Esophagus squamous epithelium (tissue), 5 donors: ENCODE measurements around the gene DEPDC5. TPM values are rescaled to one million over a fixed set of nuclear protein-coding genes. Genes with fewer than 3 reads are reported as not detected.
"Not testable (repeated sequence)": the region's sequence is repeated elsewhere in the genome, so short reads cannot be mapped to it uniquely, and the experiment has no call there.

Source experiments
- DNase-seq: peaks from one replicate; lab custom pipeline; 2025; lab: John Stamatoyannopoulos, UW
- H3K27ac ChIP-seq, 4 donors: fragments of 200-600 bp; sonication (generic); one replicate each; pipeline ENCODE4 v1.5.1; 2016 to 2019; ENCODE audit warnings: mild to moderate bottlenecking in 1 of 4
- H3K27me3 ChIP-seq, 4 donors: fragments of 200-600 bp; sonication (generic); 1 replicate in 3 of 4; 2 replicates in 1 of 4; pipeline versions ENCODE4 v1.5.1 to v1.6.0; 2017 to 2021; ENCODE audit warnings: antibody characterized with exemption in 1 of 4
- H3K36me3 ChIP-seq, 3 donors: fragments of 200-600 bp; sonication (generic); one replicate each; pipeline ENCODE4 v1.5.1; 2016 to 2019
- H3K4me1 ChIP-seq, 3 donors: fragments of 200-600 bp; sonication (generic); one replicate each; pipeline ENCODE4 v1.5.1; 2017 to 2019
- H3K4me3 ChIP-seq, 4 donors: fragments of 200-600 bp; sonication (generic); 1 replicate in 3 of 4; 2 replicates in 1 of 4; pipeline ENCODE4 v1.5.1; 2016 to 2019; ENCODE audit warnings: mild to moderate bottlenecking in 2 of 4, moderate library complexity in 1 of 4
- H3K9me3 ChIP-seq, 3 donors: fragments of 200-600 bp; sonication (generic); one replicate each; pipeline ENCODE4 v1.5.1; 2016 to 2019
- POLR2A ChIP-seq, 4 donors: fragments of 450-650 bp; IDR thresholded peaks; one replicate each; pipeline ENCODE4 v1.6.1; 2017; ENCODE audit warnings: antibody characterized with exemption in 4 of 4, mild to moderate bottlenecking in 4 of 4, moderate library complexity in 3 of 4
- WGBS, 2 donors: methylation state at CpG; one replicate each; pipeline ENCODE4 v1.1.5; 2018; 5-methylcytosine and 5-hydroxymethylcytosine counted together
- intact Hi-C: fragments of 100-400 bp; cut with DNase I; formaldehyde crosslinking; loops from one replicate; pipeline ENCODE4 v1.15.0; 2022
- total RNA-seq, 4 donors: library from RNA; depleted of rRNA; stranded (reverse); fragments of >200 nt; gene quantifications; one replicate each; pipeline ENCODE4 v1.1.0, GENCODE V29; 2016
- TF ChIP-seq, protein P1 (sequence below), 6 experiments: fragments of 450-650 bp in 4 of 6; fragments of 200-600 bp in 2 of 6; sonication (generic) in 2 of 6; IDR thresholded peaks; one replicate each; pipeline ENCODE4 v1.5.1; 2016 to 2019; ENCODE audit warnings: antibody characterized with exemption in 6 of 6, mild to moderate bottlenecking in 4 of 6, moderate library complexity in 4 of 6
- donor health status: DM: yes; HTN: yes; CAD: no.

DEPDC5 gene
- total RNA-seq, 4 donors from 2014 or later, result 9.0 to 22.5 (median 15.0) TPM

DNA sequence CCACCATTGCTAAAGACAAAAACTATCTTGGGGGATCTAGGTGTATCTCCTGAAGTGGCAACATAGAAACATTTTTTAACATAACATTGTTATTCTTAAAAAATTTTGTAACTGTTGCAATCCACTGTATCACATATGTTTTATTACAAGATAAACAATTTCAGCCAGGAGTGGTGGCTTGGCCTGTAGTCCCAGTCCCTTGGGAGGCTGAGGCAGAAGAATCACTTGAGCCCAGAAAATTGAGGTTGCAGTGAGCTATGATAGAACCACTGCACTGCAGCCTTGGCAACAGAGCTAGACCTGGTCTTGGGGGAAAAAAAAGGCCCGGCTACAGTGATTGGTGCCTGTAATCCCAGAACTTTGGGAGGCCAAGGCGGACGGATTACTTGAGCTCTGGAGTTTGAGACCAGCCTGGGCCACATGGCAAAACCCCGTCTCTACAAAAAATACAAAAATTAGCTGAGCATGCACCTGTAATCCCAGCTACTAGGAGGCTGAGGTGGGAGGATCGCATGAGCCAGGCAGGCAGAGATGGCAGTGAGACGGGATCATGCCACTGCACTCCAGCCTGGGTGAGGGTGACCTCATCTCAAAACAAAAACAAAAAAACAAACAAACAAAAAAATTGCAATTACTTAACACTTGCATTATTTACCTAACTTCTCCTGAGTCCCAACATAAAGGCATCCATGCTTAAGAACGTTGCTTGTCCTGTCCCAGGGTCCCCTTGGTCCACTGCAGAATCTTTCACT is 1.5 kb upstream of the DEPDC5 start:
- Histone ChIP-seq H3K27me3 (no peaks in the 10 kb centered on the region), H3K9me3 (no peaks in the 10 kb centered on the region), H3K4me3 (peak overlapping the region in 1 of 4 donors; percentile 89), H3K27ac (peak overlapping the region in 3 of 4 donors; percentile 94 to 97 (median 94)), H3K4me1 (peaks cover 34 to 61% (median 37%) of the 10 kb centered on the region in 3 donors), H3K36me3 (peaks cover 0 to 3% (median 0%) of the 10 kb centered on the region in 3 donors)
- WGBS, 2 donors, result 78 to 82% methylated on average over 7 of the region's 7 CpGs
- no peak for DNase-seq
- TF ChIP-seq, protein P1, sequence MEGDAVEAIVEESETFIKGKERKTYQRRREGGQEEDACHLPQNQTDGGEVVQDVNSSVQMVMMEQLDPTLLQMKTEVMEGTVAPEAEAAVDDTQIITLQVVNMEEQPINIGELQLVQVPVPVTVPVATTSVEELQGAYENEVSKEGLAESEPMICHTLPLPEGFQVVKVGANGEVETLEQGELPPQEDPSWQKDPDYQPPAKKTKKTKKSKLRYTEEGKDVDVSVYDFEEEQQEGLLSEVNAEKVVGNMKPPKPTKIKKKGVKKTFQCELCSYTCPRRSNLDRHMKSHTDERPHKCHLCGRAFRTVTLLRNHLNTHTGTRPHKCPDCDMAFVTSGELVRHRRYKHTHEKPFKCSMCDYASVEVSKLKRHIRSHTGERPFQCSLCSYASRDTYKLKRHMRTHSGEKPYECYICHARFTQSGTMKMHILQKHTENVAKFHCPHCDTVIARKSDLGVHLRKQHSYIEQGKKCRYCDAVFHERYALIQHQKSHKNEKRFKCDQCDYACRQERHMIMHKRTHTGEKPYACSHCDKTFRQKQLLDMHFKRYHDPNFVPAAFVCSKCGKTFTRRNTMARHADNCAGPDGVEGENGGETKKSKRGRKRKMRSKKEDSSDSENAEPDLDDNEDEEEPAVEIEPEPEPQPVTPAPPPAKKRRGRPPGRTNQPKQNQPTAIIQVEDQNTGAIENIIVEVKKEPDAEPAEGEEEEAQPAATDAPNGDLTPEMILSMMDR (IDR thresholded peaks at IDR 0.05), result no peak
- TF ChIP-seq POLR2A (IDR thresholded peaks at IDR 0.05), result no peak
- intact Hi-C loops, result no loop called here

DNA sequence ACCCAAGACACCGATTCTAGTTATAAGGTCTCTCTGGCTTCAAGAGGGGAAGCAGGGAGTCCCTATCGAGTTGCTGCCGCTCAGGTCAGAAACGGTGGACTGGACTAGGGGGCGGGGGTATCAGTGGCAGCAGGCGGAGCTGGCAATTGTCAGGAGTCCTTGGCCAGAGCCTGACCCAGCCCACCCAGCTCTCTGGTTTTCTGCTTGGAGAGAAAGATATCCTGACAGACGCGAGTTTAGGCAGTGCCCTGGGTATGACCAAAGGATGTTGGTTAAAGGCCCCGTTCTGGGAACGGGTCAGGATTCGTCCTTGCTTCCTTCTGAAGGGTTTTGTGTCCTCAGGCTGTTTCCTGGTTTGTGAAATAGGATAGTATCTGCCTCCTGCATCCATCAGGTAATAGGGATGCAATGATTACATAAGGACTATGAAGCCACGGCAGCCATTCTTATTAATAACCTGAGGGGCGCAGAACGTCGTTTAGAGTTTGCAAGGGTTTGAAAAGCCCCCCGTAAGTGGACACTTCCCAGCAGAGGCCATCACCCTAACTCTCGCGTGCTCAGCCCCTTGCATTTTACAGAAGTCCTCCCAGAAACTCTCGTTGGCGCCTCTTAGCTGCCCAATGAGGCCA is 700 bp upstream of the DEPDC5 start:
- H3K27ac ChIP-seq, result peak overlapping the region; percentile 93 to 97 (median 94)
- peak overlapping the region; percentile 69 to 89 (median 84) for H3K4me3 ChIP-seq
- peak; percentile 64 for DNase-seq
- H3K27me3 ChIP-seq, result no peaks in the 10 kb centered on the region
- H3K4me1 ChIP-seq, result peaks cover 28 to 53% (median 37%) of the 10 kb centered on the region in 3 donors
- TF ChIP-seq, protein P1 (IDR thresholded peaks at IDR 0.05), result peak in 1 of 6 experiments; percentile 8
- TF ChIP-seq POLR2A (IDR thresholded peaks at IDR 0.05), result no peak
- peaks cover 0 to 7% (median 0%) of the 10 kb centered on the region in 3 donors for H3K36me3 ChIP-seq
- H3K9me3 ChIP-seq, result no peaks in the 10 kb centered on the region
- intact Hi-C loops, result no loop called here
- WGBS, 2 donors, result 6 to 7% methylated on average over 15 to 16 of the region's 20 CpGs

DNA sequence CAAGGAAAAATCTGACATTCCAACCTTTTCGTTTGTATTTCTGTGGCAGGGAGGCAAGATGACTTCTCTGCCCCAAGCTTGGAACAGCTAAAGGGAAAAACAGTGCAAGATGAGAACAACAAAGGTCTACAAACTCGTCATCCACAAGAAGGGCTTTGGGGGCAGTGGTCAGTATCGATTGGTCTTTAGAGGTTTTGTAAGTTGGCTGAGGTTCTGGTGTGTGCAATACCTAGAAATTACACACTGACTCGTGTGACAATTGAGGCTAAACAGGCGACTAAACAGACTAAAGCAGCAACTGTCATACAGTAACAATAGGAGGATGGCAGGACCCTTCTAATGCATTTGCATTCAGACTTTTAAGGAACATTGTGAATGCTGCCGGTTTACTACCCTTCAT is 994 bp downstream of the DEPDC5 start:
- no peak for DNase-seq
- TF ChIP-seq, protein P1 (IDR thresholded peaks at IDR 0.05), result no peak
- no peak for TF ChIP-seq POLR2A (IDR thresholded peaks at IDR 0.05)
- Histone ChIP-seq H3K27me3 (no peaks in the 10 kb centered on the region), H3K36me3 (peaks cover 0 to 24% (median 0%) of the 10 kb centered on the region in 3 donors), H3K27ac (peak overlapping the region; percentile 93 to 97 (median 94)), H3K4me3 (peak overlapping the region; percentile 69 to 89 (median 84)), H3K9me3 (no peaks in the 10 kb centered on the region), H3K4me1 (peaks cover 16 to 39% (median 26%) of the 10 kb centered on the region in 3 donors)
- intact Hi-C loops, result no loop called here
- 9 to 23% methylated on average over 6 of the region's 6 CpGs for WGBS, 2 donors

DNA sequence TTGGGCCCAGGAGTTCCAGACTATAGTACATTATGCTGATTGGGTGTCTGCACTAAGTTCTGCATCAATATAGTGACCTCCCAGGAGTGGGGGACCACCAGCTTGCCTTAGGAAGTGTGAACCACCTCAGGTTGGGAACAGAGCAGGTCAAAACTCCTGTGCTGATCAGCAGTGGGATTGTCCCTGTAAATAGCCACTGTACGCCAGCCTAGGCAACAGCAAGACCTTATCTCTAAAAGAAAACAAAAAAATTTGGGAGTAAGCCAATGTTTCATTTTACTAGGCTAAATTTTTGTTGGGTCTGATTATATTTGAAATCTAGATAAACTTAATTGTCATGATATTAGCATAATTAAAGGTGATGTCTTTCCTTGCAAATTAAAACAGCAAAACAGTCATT is 3.4 kb downstream of the DEPDC5 start:
- intact Hi-C loops, result no loop called here
- TF ChIP-seq, protein P1 (IDR thresholded peaks at IDR 0.05), result no peak
- TF ChIP-seq POLR2A (IDR thresholded peaks at IDR 0.05), result no peak
- H3K4me1 ChIP-seq, result peaks cover 12 to 28% (median 19%) of the 10 kb centered on the region in 3 donors
- no peak for DNase-seq
- H3K36me3 ChIP-seq, result peaks cover 0 to 48% (median 0%) of the 10 kb centered on the region in 3 donors
- whole genome bisulfite sequencing, 2 donors, result 81 to 100% methylated on average over 1 of the region's 1 CpG
- H3K9me3 ChIP-seq, result no peaks in the 10 kb centered on the region
- no peak overlapping the region for H3K4me3 ChIP-seq
- H3K27me3 ChIP-seq, result no peaks in the 10 kb centered on the region
- H3K27ac ChIP-seq, result no peak overlapping the region

DNA sequence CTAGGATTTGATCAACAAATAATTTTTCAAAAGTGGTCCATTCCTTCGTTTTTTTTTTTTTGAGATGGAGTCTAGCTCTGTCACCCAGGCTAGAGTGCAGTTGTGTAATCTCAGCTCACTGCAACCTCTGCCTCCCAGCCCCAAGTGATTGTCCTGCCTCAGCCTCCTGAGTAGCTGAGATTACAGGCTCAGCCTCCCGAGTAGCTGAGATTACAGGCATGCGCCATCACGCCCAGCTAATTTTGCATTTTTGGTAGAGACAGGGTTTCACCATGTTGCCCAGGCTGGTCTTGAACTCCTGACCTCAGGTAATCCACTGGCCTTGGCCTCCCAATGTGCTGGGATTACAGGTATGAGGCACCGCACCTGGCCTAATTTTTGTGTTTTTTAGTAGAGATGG is 5.0 kb downstream of the DEPDC5 start:
- DNase-seq, H3K4me3 ChIP-seq, H3K27me3 ChIP-seq, intact Hi-C loops, H3K9me3 ChIP-seq, H3K27ac ChIP-seq: not testable (repeated sequence)
- Histone ChIP-seq H3K4me1 (peaks cover 7 to 15% (median 8%) of the 10 kb centered on the region in 3 donors), H3K36me3 (peaks cover 0 to 64% (median 0%) of the 10 kb centered on the region in 3 donors)
- WGBS, 2 donors, result 76 to 79% methylated on average over 5 of the region's 5 CpGs
